ENCODE results near the gene XPO5. TPM values are rescaled to one million over a fixed set of nuclear protein-coding genes. Genes with fewer than 3 reads are reported as not detected.

Gene XPO5
- total and polyA plus RNA-seq, 2 of the 4 experiments (the other 2 are of a cell fraction), result 29.0 to 30.1 TPM

- peak; percentile 70 for ATAC-seq (ENCODE audit: low read depth)
These were observed 79.3 kb downstream of the XPO5 start for GRCh38 chr6:43496370-43497128.

More at GRCh38 chr6:43496370-43497128, 79.3 kb downstream of the XPO5 start:
- peak overlapping the region in 1 of 2 experiments; percentile 63; a peak in 1 of 4 replicates for H4K8ac ChIP-seq (ENCODE audit: low read depth in 2 of 2, low read length in 2 of 2)
- H3K9me1 ChIP-seq (ENCODE audit: insufficient read depth, low read length), result peaks cover 34% of the 10 kb centered on the region
- H3K79me1 ChIP-seq (ENCODE audit: low read depth in 1 of 2, low read length in 2 of 2), result peaks cover 34 to 60% of the 10 kb centered on the region in 2 experiments
- TF ChIP-seq BHLHE40 (IDR thresholded peaks at IDR 0.05; ENCODE audit: low read depth, low read length), result peak; percentile 84
- TF ChIP-seq RCOR1 (IDR thresholded peaks at IDR 0.05; ENCODE audit: insufficient replicate concordance, low read length), result no peak
- peak; percentile 74 for TF ChIP-seq SMC3 (IDR thresholded peaks at IDR 0.05; ENCODE audit: low read depth, low read length)
- TF ChIP-seq FOS (IDR thresholded peaks at IDR 0.05; ENCODE audit: low read depth, low read length), result peak; percentile 13; the same call in 1 of the 2 replicates
- TF ChIP-seq RAD21 (IDR thresholded peaks at IDR 0.05; ENCODE audit: low read length), result peak; percentile 85
- no peak for TF ChIP-seq RFX5 (IDR thresholded peaks at IDR 0.05; ENCODE audit: low read depth, low read length)
- TF ChIP-seq POLR2A (IDR thresholded peaks at IDR 0.05; ENCODE audit: low read depth, low read length), result no peak
- TF ChIP-seq ELK1 (IDR thresholded peaks at IDR 0.05; ENCODE audit: borderline replicate concordance, low read depth, low read length), result no peak
- TF ChIP-seq MAZ (IDR thresholded peaks at IDR 0.05; ENCODE audit: borderline replicate concordance, low read depth, low read length), result peak; percentile 98
- peak; percentile 33; the same call in 1 of the 2 replicates for TF ChIP-seq CEBPB (IDR thresholded peaks at IDR 0.05; ENCODE audit: low read depth, low read length)
- peak; percentile 96; the same call in 1 of the 2 replicates for TF ChIP-seq MXI1 (IDR thresholded peaks at IDR 0.05; ENCODE audit: borderline replicate concordance, low read depth, low read length)
- peak; percentile 77 for TF ChIP-seq CTCF (conservative IDR thresholded peaks at IDR 0.05; ENCODE audit: low read depth, low read length)
- dilution Hi-C loops (cut with HindIII; ENCODE audit: low sequenced_read_pairs, unreplicated experiment) (no loop called here), intact Hi-C loops (cut with micrococcal nuclease) (loop anchor here (1.0 to 5.0 kb wide), 2 partner anchors 42 to 129 kb away; partner anchors contain the start of gene ZNF318), in situ Hi-C loops (cut with MboI; ENCODE audit: low sequenced_read_pairs) (loop anchor here (5.0 to 10.0 kb wide), 2 partner anchors 34 to 52 kb away; no protein-coding TSS in a partner anchor)
- H3K36me3 ChIP-seq (ENCODE audit: control insufficient read depth, insufficient read depth, low read length), result peaks cover 30% of the 10 kb centered on the region
- BruUV-seq (replicated peaks), result no TSS peak
- ChIA-PET POLR2A (ENCODE audit: unreplicated experiment) (interaction anchor here (0.5 to 0.8 kb wide), 2 partner anchors 16 to 161 kb away, joined by 4 read pairs; no protein-coding TSS in a partner anchor), CTCF (interaction anchor here (0.7 to 3.3 kb wide), 5 partner anchors 10 to 44 kb away, joined by 3 to 17 read pairs (median 3); no protein-coding TSS in a partner anchor)
- peak overlapping the region; percentile 71 for H2BK5ac ChIP-seq (ENCODE audit: low read depth, low read length, poor library complexity, severe bottlenecking)
- peak overlapping the region; percentile 61 for H3K27ac ChIP-seq (ENCODE audit: insufficient read depth, low read length)
- H2BK15ac ChIP-seq (ENCODE audit: low read depth, low read length), result no peak overlapping the region
- H3K9ac ChIP-seq (ENCODE audit: low read depth, low read length), result no peak overlapping the region
- H3K18ac ChIP-seq (ENCODE audit: low read depth, low read length), result no peak overlapping the region
- H4K20me1 ChIP-seq (ENCODE audit: insufficient read depth, low read length), result peaks cover 22% of the 10 kb centered on the region; the same call in 1 of the 2 replicates
- H2AFZ ChIP-seq (replicated peaks; ENCODE audit: low read length, poor library complexity), result peak overlapping the region; percentile 38
- no peaks in the 10 kb centered on the region for H3K9me3 ChIP-seq (ENCODE audit: control insufficient read depth, insufficient read depth, low read length)
- peak overlapping the region; percentile 29 for H3K14ac ChIP-seq (replicated peaks; ENCODE audit: low read depth, low read length)
- H3K4ac ChIP-seq (ENCODE audit: low read depth, low read length), result peak overlapping the region; percentile 73
- 27% methylated on average over 4 of the region's 18 CpGs; no CpG with 5 or more reads in 1 of the 2 experiments for WGBS, 2 experiments (ENCODE audit: extremely low coverage in 2 of 2, insufficient read length in 1 of 2)
- no peak overlapping the region for H3K56ac ChIP-seq (ENCODE audit: extremely low read depth, insufficient read depth, low read length)
- peak overlapping the region; percentile 80 for H2AK5ac ChIP-seq (ENCODE audit: low read depth, low read length)
- peak overlapping the region; percentile 80 for H2AK9ac ChIP-seq (replicated peaks; ENCODE audit: low read depth, low read length, poor library complexity)
- no peaks in the 10 kb centered on the region for H3K27me3 ChIP-seq (ENCODE audit: control insufficient read depth, insufficient read depth, low read length)
- peak; percentile 62 for DNase-seq
- peaks cover 46% of the 10 kb centered on the region for H3K4me1 ChIP-seq (ENCODE audit: control insufficient read depth, insufficient read depth, low read length)
- H4K5ac ChIP-seq (ENCODE audit: low read depth, low read length), result no peak overlapping the region
- no peak overlapping the region; the same call in 1 of the 2 replicates for H3K23ac ChIP-seq (ENCODE audit: low read depth, low read length)
- peak overlapping the region; percentile 5 for H3K4me2 ChIP-seq (ENCODE audit: low read depth, low read length)
- no peak overlapping the region; the same call in 1 of the 2 replicates for H2BK20ac ChIP-seq (ENCODE audit: low read depth, low read length)
- peak overlapping the region; percentile 80 for H4K91ac ChIP-seq (ENCODE audit: insufficient read depth, low read depth, low read length)
- no peak overlapping the region for H3K4me3 ChIP-seq (ENCODE audit: insufficient read depth, low read depth, low read length)
- peak overlapping the region; percentile 75 for H2BK120ac ChIP-seq (ENCODE audit: low read depth, low read length)
